Airway epithelial cell (primary cell): ENCODE data around the gene SLC35B3. TPM values are rescaled to one million over a fixed set of nuclear protein-coding genes. Genes with fewer than 3 reads are reported as not detected.

Experiments used
- total RNA-seq: library from RNA; depleted of rRNA; stranded (reverse); fragments of >200 nt; gene quantifications from 2 replicates; pipeline ENCODE4 v1.2.3, GENCODE V29; 2015

Gene SLC35B3
- 9.6 and 10.8 TPM in 2 replicates for total RNA-seq

DNA sequence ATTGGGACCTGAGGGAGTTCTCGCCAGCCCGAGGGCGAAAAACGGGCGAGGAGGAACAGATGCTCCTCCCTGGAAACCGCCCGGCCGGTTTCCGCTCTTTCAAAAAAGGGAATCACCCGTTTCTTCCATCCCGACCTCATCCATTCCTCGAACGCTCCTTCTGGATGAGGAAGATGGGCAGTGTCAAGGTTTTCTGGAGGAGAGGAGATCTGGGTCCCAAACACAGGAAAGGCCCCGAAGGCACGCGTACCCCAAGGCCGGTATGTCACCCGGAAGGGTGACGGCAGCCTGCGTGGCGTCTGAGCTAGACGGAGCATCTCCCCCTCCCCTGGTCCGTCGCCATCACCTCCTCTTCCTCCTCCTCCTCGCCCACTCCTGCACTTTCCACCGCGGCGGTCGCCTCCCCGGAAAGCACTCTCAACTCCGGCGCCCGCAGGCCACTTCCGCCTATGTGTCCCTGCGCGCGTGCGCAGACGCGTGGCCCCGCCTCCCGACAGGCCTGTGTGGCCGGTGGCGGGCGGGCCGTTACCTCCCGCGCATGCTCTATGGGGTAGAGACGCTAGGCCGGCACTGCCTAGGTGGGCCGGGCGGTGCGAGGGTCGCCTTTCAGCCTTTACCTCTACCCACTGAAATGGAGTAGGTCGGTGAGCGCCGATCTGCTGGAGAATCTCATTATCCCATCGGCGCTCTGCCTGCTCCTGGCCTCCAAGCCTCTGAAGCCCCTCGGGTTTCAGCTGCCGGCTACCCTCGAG is at the start of gene SLC35B3:
TSS of gene SLC35B3 (minus strand) at position 453 of the 752 bp plus-strand sequence.

